IMR-90 (cell line): ENCODE results near the gene ACKR4.

Experiments
- CHD1 ChIP-seq: IDR thresholded peaks from 2 replicates; pipeline ENCODE4 v1.6.1; 2012; ENCODE audit warnings: low read depth, low read length, improper control_type of control experiment
- CTCF ChIP-seq: conservative IDR thresholded peaks from 2 replicates; pipeline ENCODE4 v1.5.1; 2012; ENCODE audit warnings: mild to moderate bottlenecking, low read depth, low read length, improper control_type of control experiment
- FOS ChIP-seq: fragments of 150-350 bp; IDR thresholded peaks from 2 replicates; pipeline ENCODE4 v1.6.1; 2016; ENCODE audit warnings: low read depth, low read length
- MXI1 ChIP-seq: IDR thresholded peaks from 2 replicates; pipeline ENCODE4 v1.6.1; 2012; ENCODE audit warnings: low read depth, mild to moderate bottlenecking, low read length, moderate library complexity, borderline replicate concordance
- POLR2A ChIP-seq: IDR thresholded peaks from 2 replicates; pipeline ENCODE4 v1.6.1; 2012; ENCODE audit warnings: mild to moderate bottlenecking, low read depth, low read length

- no peak for TF ChIP-seq POLR2A
- TF ChIP-seq CTCF, result no peak
- no peak for TF ChIP-seq CHD1
- TF ChIP-seq FOS, result no peak
- TF ChIP-seq MXI1, result no peak
Measured at GRCh38 chr3:132635052-132635451, 38.0 kb downstream of the ACKR4 start.
